T follicular helper cell (primary cell): Measurements from ENCODE around the gene IL12B.
"Not testable (repeated sequence)": the region's sequence is repeated elsewhere in the genome, so short reads cannot be mapped to it uniquely, and the experiment has no call there.

Source experiments
- DNase-seq: peaks from one replicate; pipeline ENCODE4 v3.0.0-alpha.2; 2020; ENCODE audit warnings: low read depth
- total RNA-seq, 2 experiments: gene quantifications; one replicate each; lab custom pipeline; 2026; lab: John Stamatoyannopoulos, UW

Gene IL12B
- 0 reads per million in 2 experiments for total RNA-seq

DNA sequence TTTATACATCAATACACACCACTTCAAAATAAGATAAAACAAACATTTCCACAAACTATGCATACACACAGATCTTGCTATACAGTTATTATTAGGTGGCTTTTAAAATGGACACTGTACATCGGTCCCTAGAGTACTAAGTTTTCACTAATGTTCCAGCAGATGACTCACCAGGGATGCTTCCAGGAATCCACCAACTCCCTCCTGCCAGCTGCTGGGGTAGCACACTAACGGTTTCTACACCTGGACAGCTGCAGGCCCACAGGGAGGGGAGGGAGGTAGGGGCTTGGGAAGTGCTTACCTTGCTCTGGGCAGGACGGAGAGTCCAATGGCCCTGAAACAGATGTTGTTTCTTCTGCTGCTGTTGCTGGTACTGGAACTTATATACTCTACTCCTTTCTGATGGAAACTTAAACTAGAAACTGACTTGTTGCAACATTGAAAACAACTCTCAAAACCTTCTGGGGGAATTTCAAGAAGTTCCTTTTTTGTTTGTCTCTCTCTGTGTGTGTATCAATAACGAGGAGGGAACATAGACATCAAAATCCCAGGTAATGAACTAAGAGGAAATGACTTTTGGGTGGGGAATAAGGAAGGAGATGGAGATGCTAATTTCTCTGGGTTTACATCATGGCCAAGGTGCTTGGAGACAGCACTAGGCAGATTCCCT lies at the start of gene IL12B:
IL12B (minus strand) TSS at position 357 of the 670 bp plus-strand sequence. CDS start 3,705 bp downstream, outside the sequence.
- no peak for DNase-seq

DNA sequence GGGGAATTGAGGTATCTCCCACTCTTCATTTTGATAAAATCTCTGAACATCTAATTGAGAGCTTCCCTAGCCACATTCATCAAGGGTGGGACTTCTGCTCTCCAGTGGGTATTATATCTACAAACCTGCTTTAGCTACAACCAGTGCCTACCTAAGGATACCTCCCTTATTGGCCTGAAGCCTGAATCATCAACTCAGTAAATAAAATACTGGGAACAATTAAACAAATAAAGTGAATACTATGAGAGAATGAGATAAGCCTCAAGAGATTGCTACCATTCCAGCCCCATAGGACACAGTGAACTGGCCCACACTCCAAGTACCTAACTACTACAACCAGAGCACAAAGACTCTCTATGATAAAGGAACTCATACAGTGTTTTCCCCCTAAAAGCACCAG lies 47.4 kb upstream of the IL12B start:
- no peak for DNase-seq

DNA sequence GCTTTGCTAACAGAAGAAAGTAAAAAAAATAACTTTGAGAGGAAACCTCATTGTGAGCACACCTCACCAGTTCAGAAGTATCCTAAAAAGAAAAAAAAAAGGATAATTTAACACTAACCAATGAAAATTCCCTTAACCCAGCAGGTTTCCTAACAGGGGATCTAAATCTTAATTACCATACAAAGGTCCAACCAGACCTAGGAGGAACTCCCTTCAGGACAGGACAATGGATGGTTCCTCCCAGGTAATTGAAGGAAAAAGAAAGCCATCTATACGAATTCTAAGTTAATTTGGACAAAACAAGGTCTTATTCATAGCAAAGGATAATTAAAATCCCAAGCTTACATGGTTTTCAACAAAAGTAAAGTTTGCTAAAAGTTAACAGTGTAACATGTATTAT lies 37.6 kb upstream of the IL12B start:
- not testable (repeated sequence) for DNase-seq

DNA sequence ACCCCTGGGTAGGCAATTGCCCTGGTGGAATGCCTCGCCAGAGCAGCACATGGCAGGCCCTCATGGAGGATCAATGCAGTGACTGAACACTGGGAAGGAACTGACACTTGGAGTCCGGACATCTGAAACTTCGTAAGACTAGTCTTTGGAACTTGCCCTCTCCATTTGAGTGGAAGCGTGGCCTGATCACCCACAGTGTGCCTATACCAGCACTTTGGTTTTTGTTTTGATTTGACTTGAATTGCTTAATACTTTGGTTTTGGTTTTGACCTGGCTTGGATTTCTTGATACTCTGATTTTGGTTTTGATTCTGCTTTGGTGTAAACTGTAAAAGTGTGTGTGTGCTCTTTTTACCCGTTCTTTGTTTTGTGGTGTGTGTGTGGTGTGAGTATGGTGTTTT lies 36.5 kb upstream of the IL12B start:
- not testable (repeated sequence) for DNase-seq

DNA sequence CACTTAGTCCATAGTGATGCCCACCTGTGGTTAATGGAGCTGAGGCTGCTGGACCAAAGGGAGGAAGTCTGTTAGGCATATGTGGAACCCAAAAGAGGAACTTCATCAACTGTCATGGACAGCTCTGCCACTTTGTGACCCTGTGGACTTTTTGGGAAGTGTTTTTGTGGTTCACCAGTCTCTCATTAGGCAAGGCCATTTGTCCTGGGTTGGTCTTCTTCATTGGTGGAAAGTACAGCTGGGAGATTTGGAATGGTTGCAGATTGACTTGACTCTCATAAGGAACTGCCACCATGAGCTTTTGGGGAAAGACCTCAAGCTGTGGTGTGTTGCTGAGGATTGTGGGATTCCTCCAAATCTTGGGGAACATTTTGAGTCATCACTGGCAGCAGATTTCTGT lies 31.9 kb upstream of the IL12B start:
- DNase-seq = no peak

DNA sequence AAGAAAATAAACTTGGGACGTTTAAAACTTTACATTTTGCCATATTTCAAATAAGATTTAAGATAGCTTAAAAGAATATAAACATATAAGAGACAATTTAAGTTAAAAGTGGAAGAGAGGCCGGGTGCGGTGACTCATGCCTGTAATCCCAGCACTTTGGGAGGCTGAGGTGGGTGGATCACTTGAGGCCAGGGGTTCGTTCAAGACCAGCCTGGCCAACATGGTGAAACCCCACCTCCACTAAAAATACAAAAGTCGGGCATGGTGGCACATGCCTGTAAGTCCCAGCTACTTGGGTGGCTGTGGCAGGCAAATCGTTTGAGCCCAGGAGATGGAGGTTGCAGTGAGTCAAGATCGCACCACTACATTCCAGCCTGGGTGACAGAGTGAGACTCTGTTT lies 29.6 kb upstream of the IL12B start:
- not testable (repeated sequence) for DNase-seq

DNA sequence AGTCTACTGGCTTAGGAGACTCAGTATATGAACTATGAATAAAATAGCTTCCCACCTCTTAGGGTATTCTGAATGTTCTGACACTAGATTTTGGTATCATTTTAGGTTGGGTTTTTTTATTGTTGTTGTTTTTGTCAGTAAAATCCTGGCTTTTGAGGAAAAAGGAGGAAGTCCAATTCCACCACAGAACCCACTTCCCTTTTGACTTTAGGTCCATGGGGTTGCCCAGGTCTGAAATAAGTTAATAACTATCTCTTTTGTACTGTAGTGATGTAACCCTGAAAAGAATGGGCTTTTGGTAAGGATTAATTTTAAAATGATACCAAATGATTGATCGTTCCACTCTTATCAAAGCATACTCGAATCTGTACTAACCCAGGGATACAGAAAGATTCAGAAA lies 29.1 kb upstream of the IL12B start:
- no peak for DNase-seq

DNA sequence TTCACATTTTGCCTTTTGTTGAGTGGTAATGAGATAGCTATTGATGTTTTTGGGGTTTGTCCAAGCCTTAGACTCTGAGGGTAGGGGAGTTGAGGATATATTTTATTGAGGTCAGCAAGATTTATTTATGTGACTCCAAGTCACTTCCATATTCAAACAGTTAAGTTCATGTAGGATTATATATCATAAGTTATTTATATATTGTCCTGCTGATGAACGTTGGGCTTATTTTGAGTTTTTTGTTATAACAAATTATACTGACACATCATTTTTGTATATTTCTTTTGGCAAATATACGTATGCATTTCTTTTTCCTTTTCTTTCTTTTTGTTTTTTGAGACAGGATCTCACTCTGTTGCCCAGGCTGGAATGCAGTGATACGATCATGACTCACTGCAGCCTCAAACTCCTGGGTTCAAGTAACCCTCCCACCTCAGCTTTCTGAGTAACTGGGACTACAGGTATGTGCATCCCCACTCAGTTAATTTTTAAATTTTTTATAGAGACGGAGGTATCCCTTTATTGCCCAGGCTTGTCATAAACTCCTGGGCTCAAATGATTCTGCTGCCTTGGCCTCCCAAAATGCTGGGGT lies 23.5 kb upstream of the IL12B start:
- DNase-seq = no peak

DNA sequence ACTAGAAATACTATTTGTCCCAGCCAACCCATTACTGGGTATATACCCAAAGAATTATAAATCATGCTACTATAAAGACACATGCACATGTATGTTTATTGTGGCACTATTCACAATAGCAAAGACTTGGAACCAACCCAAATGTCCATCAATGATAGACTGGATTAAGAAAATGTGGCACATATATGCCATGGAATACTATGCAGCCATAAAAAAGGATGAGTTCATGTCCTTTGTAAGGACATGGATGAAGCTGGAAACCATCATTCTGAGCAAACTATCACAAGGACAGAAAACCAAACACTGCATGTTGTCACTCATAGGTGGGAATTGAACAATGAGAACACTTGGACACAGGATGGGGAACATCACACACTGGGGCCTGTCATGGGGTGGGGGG lies 20.4 kb upstream of the IL12B start:
- not testable (repeated sequence) for DNase-seq

DNA sequence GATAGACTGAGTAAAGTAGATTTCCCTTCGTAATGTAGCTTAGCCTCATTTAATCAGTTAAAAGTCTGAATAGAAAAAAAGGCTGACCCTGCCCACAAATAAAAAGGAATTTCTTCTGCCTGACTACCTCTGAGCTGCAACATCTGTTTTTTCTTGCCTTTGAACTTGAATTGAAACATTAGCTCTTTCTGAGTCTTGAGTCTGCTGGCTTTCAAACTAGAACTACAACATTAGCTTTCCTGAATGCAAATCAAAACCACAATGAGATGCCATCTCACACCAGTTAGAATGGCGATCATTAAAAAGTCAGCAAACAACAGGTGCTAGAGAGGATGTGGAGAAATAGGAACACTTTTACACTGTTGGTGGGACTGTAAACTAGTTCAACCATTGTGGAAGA lies 19.9 kb upstream of the IL12B start:
- not testable (repeated sequence) for DNase-seq

DNA sequence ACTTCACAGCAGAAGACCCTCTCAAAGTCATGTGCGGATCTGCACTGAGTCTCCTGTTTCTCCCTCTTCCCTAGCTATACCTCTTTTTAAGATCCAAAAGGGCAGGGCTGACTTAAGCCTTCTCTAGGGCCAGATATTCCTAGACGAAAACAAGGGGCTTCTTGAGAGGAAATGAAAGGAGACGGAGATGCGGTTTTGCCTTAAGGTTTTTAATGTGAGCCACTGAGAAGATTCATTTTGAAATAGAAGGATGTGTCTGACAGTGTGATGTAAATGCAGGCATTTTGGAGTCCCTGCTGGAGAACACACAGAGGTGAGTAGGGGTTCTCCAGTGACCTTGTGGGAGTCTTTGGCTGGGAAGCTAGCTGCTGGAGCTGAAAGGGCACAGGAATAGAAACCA lies 15.6 kb upstream of the IL12B start:
- no peak for DNase-seq

DNA sequence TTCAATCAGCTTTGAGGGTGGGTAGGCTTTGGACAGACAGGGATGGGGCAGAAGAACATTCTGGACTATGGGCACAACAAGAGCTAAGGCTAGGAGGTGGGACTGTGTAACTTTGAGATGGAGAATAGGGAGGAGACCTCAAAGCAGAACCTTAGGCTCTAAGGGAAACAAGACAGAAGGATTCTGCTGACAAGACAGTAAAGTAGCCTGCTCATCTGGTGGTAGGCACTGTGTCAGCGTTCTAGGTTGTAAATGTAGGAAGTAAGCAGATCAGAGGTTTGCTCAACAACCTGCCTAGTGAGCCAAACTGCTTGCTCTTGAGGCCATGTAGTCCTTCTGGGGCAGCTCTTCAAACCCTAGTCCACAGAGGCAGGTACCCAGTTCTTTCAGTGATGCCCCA lies 15.0 kb upstream of the IL12B start:
- DNase-seq = no peak

DNA sequence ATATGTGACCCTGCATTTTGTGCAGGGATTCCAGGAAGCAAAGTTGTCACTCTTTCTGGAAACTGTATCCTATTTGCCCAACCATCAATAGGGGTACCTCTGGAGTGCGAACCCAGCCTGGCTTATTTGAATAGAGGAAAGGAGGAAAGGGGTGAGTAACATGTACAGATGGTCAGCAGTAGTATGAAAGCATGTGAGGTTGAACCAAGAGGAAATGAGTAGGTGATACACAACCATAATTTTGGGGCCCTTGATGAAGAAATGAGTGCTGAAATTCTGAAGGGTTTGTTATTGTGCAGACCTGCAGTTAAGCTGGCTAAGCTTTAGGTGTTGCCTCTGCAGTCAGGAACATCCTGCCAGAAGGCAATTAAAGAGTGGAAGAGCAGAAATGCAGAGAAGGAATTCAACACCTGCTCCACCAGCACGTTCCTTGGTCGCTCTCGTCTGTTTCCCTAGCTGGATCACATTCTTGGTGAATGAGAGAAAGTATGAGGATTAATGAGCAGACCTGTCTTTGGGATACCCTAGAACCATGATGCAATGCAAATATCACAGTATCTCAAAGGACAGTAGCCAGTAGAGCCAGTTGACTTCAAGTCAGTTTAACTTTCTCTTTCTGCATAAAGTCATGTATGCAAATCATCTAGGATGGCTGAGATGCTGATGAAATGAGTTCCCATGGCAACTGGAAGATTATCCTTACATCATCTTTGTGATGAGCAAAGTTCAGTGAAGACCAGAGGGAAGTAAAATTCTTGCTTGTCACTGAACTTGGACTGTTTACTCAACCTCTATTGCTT lies 13.2 kb upstream of the IL12B start:
- no peak for DNase-seq

DNA sequence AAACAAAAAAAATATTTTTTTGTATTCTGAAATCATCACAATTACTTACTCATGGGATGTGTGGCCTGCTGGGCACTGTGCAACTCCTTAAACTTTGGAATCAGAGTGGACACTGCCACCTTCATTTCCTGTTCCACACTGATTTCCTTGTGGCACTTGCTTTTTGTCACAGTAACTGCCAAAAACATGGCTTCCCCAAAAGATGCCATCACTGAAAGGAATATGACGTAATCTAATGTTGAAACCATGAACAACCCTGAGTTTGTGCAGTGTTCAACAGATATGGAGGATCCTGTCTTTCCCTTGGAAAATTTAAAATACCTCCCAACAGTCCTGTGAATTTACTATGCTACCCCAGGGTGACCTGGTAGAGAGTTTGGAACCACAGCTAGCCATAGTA lies 12.6 kb upstream of the IL12B start:
- DNase-seq = no peak

DNA sequence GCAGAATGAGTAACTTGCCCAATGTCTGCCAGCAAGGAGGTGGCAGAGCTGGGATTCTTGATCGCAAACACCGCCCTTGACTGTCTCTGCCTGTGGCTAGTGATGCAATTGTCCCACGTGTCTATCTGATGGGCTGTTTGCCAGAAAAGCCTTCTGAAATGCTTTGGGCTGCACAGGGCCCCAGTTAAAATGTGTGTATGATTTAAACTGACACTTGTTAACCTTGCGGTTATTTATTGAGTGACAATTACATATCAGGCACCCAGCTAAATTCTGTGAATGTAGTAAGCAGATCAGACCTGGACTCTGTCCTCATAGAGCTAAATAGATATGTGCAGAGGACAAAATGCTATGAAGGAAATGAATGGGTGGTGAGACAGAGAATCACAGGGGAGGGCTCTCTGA lies 11.6 kb upstream of the IL12B start:
- DNase-seq = peak; percentile 45

DNA sequence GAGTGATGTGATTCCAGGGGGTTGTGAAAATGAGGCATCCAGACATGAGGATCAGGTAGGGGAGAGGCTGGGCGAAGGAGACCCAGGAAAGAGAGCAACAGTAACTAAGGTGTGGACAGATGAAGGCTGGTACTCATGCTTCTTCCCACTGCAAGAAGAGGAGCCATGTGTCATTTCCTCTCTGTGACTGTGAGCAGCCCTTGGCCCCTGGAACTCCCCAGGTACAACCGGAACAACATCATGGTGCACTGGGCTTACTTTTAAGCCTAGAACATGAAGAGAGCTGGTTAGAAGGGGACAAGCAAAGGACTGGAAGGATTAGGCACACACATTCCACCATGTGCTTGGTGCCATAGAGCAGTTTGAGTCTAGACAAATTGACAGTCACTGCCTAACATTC lies 10.9 kb upstream of the IL12B start:
- DNase-seq = no peak

DNA sequence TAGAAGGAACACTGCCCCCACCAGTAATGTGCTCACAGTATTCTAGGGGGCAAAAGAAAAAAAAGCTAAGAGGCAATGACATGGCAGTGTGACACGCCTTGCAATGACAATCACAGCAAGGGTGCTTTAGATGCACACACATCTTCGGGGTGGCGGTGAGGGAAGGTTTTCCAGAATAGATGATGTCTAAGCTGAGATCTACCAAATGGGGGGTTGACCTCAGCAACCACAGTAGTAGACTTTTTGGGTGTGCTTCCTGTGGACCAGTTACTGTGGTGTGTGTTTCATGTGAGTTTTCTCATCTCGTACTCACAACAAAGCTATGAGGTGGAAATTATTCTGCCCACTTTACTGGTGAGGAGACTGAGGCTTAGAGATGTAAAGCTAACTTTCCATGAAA lies 10.2 kb upstream of the IL12B start:
- DNase-seq = no peak

DNA sequence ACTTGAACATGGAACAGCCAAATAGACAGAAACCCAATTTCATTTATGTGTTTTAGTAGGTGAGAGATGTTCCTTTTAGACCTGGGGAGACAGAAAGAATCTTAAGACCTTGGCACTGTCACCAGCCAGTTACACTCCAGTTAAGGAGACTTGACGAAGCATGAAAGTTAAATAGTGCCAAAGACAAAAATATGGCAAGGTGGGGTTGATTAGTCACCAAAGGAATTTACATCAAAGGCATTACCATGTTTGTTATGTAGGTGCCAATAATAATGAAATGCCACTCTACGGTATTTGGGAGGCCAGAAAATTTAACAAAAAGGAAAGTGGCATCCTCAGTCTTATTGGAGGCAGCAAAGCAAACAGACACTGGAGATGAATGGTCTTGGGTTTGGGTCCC lies 9.2 kb upstream of the IL12B start:
- no peak for DNase-seq

DNA sequence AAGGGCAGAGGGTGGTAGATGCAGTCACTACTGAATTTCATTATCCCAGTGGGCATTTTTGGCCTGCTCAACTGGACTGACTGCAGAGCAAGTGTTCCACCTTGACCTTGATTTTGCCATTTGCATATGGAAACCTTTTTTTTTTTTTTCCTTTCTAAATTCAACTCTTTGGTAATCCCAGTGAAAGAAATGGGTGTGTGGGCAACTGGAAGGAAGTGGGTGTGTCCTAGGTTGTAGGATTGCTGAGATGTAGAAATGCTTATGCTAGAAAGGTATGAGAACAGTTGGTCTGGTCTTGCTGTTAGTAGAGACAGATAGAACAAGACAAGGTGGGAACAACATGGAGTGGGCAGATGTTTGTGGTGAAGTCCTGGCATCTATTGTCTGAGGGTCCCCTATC lies 7.8 kb upstream of the IL12B start:
- DNase-seq = no peak

DNA sequence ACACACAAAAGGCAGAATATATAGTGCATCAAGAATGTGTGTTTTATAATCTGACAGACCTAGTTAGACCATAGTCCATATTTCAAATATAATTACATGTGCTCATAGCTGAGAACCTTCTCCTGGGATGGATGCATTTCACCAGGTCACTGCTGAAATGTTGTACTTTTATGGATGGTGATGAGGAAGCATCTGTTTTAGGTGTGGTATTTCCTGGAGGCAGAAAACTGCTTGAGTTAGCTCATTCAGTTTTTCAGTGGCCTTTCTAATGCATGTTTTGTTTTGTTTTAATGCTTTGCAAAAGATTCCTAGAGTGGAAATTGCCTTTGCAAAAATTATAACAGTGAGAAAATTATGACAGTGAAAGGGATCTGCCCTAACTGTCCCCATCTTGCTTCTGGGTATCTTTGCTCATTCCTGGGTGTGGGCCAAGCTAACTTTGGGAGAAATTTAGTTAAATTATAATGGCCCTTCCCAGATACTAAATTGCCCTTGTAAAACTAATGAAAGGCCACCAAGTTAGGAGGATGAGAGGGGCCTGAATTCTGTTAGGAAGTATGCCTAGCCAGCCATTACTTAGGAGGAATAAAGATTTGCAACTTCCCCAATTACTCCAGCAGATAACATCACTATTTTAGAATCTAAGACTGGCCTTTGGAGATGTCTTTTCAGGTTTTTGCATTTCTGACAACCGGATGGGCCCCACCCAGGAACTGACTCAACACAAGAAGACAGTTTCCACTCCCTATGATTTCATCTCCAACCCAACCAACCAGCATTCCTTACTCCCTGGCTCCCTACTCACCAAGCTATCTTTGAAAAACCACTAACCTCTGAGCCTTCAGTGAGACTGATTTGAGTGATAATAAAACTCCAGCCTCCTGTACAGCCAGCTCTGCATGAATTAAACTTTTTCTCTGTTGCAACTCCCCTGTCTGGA lies 7.0 kb upstream of the IL12B start:
- peak; percentile 38 for DNase-seq

DNA sequence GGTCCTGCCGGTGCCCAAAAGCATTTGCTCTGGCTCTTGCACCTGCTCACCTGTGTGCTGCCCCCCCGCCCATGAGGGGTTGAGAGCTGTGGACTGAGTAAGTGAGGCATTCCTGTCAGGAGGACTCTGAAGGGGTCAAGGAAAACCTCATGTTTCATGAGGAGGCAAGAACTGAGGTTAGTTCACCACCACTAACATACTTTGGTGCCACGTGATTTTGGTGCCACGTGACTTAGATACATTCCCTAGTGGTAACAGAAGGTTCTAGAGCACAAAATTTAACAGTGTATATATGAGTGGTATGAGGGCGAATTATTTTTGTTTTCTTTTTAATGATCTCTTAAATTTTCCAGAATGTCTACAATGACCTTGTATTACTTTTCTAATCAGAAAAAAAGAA lies 6.3 kb upstream of the IL12B start:
- DNase-seq = no peak

DNA sequence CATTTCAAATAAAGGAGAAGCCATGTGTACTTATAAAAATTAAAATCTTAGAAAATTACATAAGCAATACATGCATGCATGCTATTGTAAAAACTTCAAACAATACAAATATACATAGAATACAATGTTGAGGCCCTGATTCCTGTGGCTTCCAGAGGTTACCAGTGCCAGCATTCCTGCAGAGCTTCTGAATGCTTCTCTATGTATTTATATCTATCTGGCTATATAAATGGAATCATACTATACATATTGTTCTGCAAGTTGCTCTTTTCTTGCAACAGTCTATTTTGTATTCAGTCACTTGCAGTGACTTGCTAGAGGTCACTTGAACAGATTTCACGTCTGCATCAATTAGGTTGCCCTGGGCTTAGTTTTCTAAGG lies 3.2 kb upstream of the IL12B start:
- no peak for DNase-seq
